GM12873 (cell line): Measurements from ENCODE around the gene AQR.

ENCODE experiments used
- TF ChIP-seq, protein P1 (sequence below): IDR thresholded peaks from 2 replicates; pipeline ENCODE4 v1.5.1; 2012; ENCODE audit warnings: low read depth, mild to moderate bottlenecking, moderate library complexity, low read length, control low read depth; ENCODE audit not compliant: insufficient read depth; ENCODE audit errors: missing control alignments

The AQR gene

GRCh38 chr15:34951993-34952392, 17.5 kb downstream of the AQR start:
- TF ChIP-seq, protein P1, sequence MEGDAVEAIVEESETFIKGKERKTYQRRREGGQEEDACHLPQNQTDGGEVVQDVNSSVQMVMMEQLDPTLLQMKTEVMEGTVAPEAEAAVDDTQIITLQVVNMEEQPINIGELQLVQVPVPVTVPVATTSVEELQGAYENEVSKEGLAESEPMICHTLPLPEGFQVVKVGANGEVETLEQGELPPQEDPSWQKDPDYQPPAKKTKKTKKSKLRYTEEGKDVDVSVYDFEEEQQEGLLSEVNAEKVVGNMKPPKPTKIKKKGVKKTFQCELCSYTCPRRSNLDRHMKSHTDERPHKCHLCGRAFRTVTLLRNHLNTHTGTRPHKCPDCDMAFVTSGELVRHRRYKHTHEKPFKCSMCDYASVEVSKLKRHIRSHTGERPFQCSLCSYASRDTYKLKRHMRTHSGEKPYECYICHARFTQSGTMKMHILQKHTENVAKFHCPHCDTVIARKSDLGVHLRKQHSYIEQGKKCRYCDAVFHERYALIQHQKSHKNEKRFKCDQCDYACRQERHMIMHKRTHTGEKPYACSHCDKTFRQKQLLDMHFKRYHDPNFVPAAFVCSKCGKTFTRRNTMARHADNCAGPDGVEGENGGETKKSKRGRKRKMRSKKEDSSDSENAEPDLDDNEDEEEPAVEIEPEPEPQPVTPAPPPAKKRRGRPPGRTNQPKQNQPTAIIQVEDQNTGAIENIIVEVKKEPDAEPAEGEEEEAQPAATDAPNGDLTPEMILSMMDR: no peak

GRCh38 chr15:34944936-34945335, 24.6 kb downstream of the AQR start:
- TF ChIP-seq, protein P1: no peak

DNA sequence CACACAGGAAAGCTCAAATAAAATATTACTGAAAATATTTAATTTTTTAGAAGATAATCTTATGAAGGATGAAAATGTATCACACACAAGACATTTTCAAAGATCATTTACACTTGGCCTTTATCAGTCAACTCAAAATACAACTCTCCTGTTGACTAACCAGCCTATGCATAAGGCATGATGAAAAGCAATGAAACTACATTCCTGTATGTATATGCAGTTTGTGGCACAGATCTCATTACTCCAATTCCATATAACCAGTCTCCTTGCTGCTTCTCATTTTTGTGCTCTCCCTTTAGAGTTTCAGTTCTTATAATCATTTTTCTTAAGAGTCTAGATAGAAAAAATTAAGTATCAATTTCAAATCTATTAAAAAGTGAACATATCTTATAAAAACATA, 25.8 kb downstream of the AQR start:
- TF ChIP-seq, protein P1: no peak

DNA sequence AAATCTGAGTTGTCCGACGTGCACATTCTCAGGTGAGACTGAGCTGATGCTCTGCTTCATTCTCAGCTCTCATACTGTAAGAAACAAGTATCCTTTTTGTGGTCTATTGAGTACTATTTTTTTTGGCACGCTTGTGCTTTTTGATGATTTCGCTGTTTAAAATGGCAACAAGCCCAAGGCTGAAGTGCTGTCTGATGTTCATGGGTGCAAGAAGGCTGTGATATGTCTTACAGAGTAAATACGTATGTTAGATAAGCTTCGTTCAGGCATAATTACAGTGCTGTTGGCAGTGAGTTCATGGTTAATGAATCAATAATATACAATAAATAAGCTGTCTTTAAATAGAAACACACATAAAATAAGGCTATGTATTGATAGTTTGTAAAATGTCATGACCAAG, 27.2 kb downstream of the AQR start:
- TF ChIP-seq, protein P1: no peak

DNA sequence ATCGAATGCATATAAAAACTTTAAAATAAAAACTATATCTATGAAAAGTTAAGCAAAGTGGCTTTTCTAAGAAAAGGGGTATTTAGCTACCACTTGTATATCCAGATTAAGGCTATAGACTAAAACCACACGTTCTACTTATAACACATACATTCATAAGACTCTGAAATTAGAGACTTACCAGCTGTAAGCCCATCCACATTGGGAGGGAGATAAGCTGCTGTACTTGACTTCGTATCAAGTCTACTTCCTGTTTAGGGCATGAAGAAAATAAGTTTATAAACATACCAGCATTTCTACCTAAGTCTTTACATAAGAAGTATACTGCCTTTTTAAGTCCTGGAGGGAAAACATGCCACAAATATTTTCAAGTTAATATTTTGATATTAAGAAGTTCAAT, 27.7 kb downstream of the AQR start:
- TF ChIP-seq, protein P1: no peak

DNA sequence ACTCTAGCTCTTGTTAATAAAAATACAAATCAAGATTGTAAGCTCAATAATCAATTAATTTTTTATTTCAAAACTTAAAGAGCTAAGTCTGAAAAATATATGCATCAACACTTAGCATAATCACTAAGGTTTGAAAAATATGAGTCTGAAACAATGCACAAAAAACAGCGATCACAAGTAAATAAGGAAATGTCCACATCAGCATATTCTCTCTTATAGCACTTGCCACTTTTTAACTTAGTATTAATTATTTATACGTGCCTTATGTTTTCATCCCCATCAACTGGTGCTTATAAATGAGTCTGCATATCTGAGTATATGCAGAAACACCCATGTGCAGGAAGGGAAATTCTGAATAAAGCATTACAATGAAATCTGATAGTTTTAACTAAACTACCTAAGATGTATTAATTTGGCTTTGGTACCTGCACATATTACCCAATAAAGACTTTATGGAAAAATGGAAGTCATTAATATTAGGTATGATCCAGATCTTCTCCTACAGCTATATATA, 28.3 kb downstream of the AQR start:
- TF ChIP-seq, protein P1: no peak

DNA sequence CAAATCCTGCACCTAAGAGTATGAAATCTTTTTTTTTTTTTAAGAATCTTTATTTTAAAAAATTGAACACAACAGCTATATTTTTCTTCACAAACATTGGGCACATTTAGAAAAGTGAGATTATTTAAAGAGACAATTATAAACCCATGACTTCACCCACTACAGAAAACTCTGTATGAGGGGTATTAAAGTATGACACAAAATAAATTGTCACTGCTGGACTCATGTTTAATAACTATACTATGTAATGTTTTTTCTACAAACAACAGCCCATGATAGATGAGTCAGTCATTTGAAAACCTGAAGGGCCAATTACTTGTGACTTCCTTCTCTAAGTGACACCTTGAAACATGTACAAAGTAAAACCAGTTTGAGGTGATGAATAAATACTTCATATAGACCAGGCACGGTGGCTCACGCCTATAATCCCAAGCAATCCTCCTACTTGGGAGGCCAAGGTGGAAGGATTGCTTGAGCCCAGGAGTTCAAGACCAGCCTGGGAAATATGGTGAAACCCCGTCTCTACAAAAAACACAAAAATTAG, 36.0 kb downstream of the AQR start:
- TF ChIP-seq, protein P1: no peak

- TF ChIP-seq, protein P1: no peak
Observed at GRCh38 chr15:34927726-34928125, 41.8 kb downstream of the AQR start.
